GM12878 (cell line): ENCODE results near the gene GABRA1.
A peak's percentile ranks its signal among the peaks of the same experiment; 100 is the strongest.

Source experiments
- MYC ChIP-seq: IDR thresholded peaks from 2 replicates; pipeline ENCODE4 v1.6.1; 2011; ENCODE audit warnings: mild to moderate bottlenecking, low read length, moderate library complexity, inconsistent platforms; ENCODE audit not compliant: insufficient read depth, insufficient replicate concordance, insufficient read length, severe bottlenecking
- NR2C1 ChIP-seq: fragments of 450-650 bp; IDR thresholded peaks from 2 replicates; pipeline ENCODE4 v1.6.1; 2017; ENCODE audit warnings: antibody characterized with exemption, mild to moderate bottlenecking, moderate library complexity
- POLR2A ChIP-seq: IDR thresholded peaks from 2 replicates; pipeline ENCODE4 v1.6.1; 2011; ENCODE audit warnings: low read depth, mild to moderate bottlenecking, low read length
- SP1 ChIP-seq: IDR thresholded peaks from one replicate; pipeline ENCODE4 v1.6.1; 2011; ENCODE audit warnings: low read depth, low read length
- TF ChIP-seq, protein P1 (sequence below), 3 experiments: IDR thresholded peaks in 2 of 3; conservative IDR thresholded peaks in 1 of 3; 2 replicates each; pipeline ENCODE4 v1.5.1; 2011; ENCODE audit warnings: low read depth in 3 of 3, low read length in 3 of 3, mild to moderate bottlenecking in 3 of 3, control low read depth in 2 of 3, moderate library complexity in 2 of 3, inconsistent platforms in 1 of 3, mixed read lengths in 1 of 3; ENCODE audit not compliant: control insufficient read depth in 2 of 3, insufficient read depth in 1 of 3; ENCODE audit errors: extremely low read depth in 1 of 3
- TF ChIP-seq, protein P2 (sequence below): IDR thresholded peaks from 2 replicates; pipeline ENCODE4 v1.6.1; 2012; ENCODE audit warnings: low read depth, low read length, improper control_type of control experiment
- TF ChIP-seq, protein P3 (sequence below): fragments of 150-350 bp; IDR thresholded peaks from 2 replicates; pipeline ENCODE4 v1.6.1; 2016; ENCODE audit warnings: low read depth, low read length

DNA sequence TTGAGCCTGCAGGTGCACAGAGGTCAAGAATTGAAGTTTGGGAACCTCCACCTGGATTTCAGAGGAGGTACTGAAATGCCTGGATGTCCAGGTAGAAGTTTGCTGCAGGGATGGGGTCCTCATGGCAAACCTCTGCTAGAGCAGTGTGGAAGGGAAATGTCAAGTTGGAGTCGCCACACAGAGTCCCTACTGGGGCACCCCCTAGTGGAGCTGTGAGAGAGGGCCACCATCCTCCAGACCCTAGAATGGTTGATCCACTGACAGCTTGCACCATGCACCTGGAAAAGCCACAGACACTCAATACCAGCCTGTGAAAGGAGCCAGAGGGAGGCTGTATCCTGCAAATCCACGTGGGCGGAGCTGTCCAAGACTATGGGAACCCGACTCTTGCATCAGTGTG is 78.0 kb downstream of the GABRA1 start:
- TF ChIP-seq NR2C1 (no peak), POLR2A (no peak), SP1 (no peak), MYC (no peak)
- TF ChIP-seq, protein P1, sequence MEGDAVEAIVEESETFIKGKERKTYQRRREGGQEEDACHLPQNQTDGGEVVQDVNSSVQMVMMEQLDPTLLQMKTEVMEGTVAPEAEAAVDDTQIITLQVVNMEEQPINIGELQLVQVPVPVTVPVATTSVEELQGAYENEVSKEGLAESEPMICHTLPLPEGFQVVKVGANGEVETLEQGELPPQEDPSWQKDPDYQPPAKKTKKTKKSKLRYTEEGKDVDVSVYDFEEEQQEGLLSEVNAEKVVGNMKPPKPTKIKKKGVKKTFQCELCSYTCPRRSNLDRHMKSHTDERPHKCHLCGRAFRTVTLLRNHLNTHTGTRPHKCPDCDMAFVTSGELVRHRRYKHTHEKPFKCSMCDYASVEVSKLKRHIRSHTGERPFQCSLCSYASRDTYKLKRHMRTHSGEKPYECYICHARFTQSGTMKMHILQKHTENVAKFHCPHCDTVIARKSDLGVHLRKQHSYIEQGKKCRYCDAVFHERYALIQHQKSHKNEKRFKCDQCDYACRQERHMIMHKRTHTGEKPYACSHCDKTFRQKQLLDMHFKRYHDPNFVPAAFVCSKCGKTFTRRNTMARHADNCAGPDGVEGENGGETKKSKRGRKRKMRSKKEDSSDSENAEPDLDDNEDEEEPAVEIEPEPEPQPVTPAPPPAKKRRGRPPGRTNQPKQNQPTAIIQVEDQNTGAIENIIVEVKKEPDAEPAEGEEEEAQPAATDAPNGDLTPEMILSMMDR (IDR thresholded peaks at IDR 0.05 in 2 of 3, conservative IDR thresholded peaks at IDR 0.05 in 1 of 3; ENCODE audit: control insufficient read depth in 2 of 3, extremely low read depth in 1 of 3, insufficient read depth in 1 of 3, low read depth in 3 of 3, low read length in 3 of 3): peak; percentile 10 to 26 (median 14); a peak in 3 of 6 replicates
- TF ChIP-seq, protein P2, sequence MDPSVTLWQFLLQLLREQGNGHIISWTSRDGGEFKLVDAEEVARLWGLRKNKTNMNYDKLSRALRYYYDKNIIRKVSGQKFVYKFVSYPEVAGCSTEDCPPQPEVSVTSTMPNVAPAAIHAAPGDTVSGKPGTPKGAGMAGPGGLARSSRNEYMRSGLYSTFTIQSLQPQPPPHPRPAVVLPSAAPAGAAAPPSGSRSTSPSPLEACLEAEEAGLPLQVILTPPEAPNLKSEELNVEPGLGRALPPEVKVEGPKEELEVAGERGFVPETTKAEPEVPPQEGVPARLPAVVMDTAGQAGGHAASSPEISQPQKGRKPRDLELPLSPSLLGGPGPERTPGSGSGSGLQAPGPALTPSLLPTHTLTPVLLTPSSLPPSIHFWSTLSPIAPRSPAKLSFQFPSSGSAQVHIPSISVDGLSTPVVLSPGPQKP: no peak
- TF ChIP-seq, protein P3, sequence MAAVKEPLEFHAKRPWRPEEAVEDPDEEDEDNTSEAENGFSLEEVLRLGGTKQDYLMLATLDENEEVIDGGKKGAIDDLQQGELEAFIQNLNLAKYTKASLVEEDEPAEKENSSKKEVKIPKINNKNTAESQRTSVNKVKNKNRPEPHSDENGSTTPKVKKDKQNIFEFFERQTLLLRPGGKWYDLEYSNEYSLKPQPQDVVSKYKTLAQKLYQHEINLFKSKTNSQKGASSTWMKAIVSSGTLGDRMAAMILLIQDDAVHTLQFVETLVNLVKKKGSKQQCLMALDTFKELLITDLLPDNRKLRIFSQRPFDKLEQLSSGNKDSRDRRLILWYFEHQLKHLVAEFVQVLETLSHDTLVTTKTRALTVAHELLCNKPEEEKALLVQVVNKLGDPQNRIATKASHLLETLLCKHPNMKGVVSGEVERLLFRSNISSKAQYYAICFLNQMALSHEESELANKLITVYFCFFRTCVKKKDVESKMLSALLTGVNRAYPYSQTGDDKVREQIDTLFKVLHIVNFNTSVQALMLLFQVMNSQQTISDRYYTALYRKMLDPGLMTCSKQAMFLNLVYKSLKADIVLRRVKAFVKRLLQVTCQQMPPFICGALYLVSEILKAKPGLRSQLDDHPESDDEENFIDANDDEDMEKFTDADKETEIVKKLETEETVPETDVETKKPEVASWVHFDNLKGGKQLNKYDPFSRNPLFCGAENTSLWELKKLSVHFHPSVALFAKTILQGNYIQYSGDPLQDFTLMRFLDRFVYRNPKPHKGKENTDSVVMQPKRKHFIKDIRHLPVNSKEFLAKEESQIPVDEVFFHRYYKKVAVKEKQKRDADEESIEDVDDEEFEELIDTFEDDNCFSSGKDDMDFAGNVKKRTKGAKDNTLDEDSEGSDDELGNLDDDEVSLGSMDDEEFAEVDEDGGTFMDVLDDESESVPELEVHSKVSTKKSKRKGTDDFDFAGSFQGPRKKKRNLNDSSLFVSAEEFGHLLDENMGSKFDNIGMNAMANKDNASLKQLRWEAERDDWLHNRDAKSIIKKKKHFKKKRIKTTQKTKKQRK: no peak
